Osteoblast (primary cell): ENCODE results near the gene APH1A. TPM values are rescaled to one million over a fixed set of nuclear protein-coding genes. Genes with fewer than 3 reads are reported as not detected.

Source experiments
- DNase-seq: peaks from one replicate; pipeline ENCODE4 v3.0.0; 2011; ENCODE audit warnings: low spot score, mixed read lengths; ENCODE audit not compliant: insufficient read length; ENCODE audit errors: missing footprints
- H2AFZ ChIP-seq: 2 replicates; pipeline ENCODE4 v1.6.0; 2011; ENCODE audit warnings: mild to moderate bottlenecking, low read length
- H3K27ac ChIP-seq: 2 replicates; pipeline ENCODE4 v1.5.1; 2011; ENCODE audit warnings: mild to moderate bottlenecking, low read depth, low read length, moderate library complexity
- H3K27me3 ChIP-seq: 2 replicates; pipeline ENCODE4 v1.6.0; 2012; ENCODE audit warnings: mild to moderate bottlenecking, control low read depth, inconsistent platforms, low read length, moderate library complexity; ENCODE audit not compliant: insufficient read depth
- H3K36me3 ChIP-seq: 2 replicates; pipeline ENCODE4 v1.5.1; 2011; ENCODE audit warnings: mild to moderate bottlenecking, low read length, control low read depth, moderate library complexity; ENCODE audit not compliant: insufficient read depth
- H3K4me1 ChIP-seq: 2 replicates; pipeline ENCODE4 v1.5.1; 2011; ENCODE audit warnings: mild to moderate bottlenecking, low read length, control low read depth, moderate library complexity; ENCODE audit not compliant: insufficient read depth
- H3K4me2 ChIP-seq: 2 replicates; pipeline ENCODE4 v1.6.0; 2011; ENCODE audit warnings: mild to moderate bottlenecking, low read length; ENCODE audit not compliant: insufficient read depth
- H3K4me3 ChIP-seq: fragments of 200-600 bp; sonication (generic); 3 replicates; pipeline ENCODE4 v1.5.1; 2012; ENCODE audit warnings: mild to moderate bottlenecking, low read length, inconsistent platforms; ENCODE audit not compliant: insufficient read depth
- H3K79me2 ChIP-seq: 2 replicates; pipeline ENCODE4 v1.6.0; 2012; ENCODE audit warnings: mild to moderate bottlenecking, low read length, control low read depth, inconsistent platforms; ENCODE audit not compliant: insufficient read depth
- H3K9me3 ChIP-seq: 2 replicates; pipeline ENCODE4 v1.5.1; 2011; ENCODE audit warnings: low read depth, low read length, control low read depth
- H4K20me1 ChIP-seq: 2 replicates; pipeline ENCODE4 v1.6.0; 2012; ENCODE audit warnings: mild to moderate bottlenecking, low read length, control low read depth; ENCODE audit not compliant: insufficient read depth
- total RNA-seq: library from RNA; depleted of rRNA; stranded (reverse); fragments of >200 nt; gene quantifications from 2 replicates; pipeline ENCODE4 v1.2.3, GENCODE V29; 2012
- TF ChIP-seq, protein P1 (sequence below): IDR thresholded peaks from 2 replicates; pipeline ENCODE4 v1.5.1; 2011; ENCODE audit warnings: mild to moderate bottlenecking, low read depth, low read length, moderate library complexity; ENCODE audit errors: extremely low read depth

Gene APH1A
- total RNA-seq, 1 donor = 118 TPM

- peak overlapping the region; percentile 99 for H3K4me2 ChIP-seq
- H3K27ac ChIP-seq = peak overlapping the region; percentile 60
- peak; percentile 85 for DNase-seq
- peaks cover 16% of the 10 kb centered on the region for H3K4me1 ChIP-seq
- peaks cover 34% of the 10 kb centered on the region for H3K79me2 ChIP-seq
- peak overlapping the region; percentile 96 for H2AFZ ChIP-seq
- H4K20me1 ChIP-seq = no peaks in the 10 kb centered on the region
- H3K4me3 ChIP-seq = peak overlapping the region; percentile 72
- H3K9me3 ChIP-seq = no peaks in the 10 kb centered on the region
- no peaks in the 10 kb centered on the region for H3K36me3 ChIP-seq
- H3K27me3 ChIP-seq = no peaks in the 10 kb centered on the region
- TF ChIP-seq, protein P1, sequence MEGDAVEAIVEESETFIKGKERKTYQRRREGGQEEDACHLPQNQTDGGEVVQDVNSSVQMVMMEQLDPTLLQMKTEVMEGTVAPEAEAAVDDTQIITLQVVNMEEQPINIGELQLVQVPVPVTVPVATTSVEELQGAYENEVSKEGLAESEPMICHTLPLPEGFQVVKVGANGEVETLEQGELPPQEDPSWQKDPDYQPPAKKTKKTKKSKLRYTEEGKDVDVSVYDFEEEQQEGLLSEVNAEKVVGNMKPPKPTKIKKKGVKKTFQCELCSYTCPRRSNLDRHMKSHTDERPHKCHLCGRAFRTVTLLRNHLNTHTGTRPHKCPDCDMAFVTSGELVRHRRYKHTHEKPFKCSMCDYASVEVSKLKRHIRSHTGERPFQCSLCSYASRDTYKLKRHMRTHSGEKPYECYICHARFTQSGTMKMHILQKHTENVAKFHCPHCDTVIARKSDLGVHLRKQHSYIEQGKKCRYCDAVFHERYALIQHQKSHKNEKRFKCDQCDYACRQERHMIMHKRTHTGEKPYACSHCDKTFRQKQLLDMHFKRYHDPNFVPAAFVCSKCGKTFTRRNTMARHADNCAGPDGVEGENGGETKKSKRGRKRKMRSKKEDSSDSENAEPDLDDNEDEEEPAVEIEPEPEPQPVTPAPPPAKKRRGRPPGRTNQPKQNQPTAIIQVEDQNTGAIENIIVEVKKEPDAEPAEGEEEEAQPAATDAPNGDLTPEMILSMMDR = no peak
These were observed 32.2 kb downstream of the APH1A start for GRCh38 chr1:150236614-150237100.

- peaks cover 3% of the 10 kb centered on the region for H3K36me3 ChIP-seq
- TF ChIP-seq, protein P1 = no peak
These were observed 32.8 kb downstream of the APH1A start, which contains the start of gene ANP32E for GRCh38 chr1:150235852-150236613. Gene ANP32E, minus strand, starts transcription at chr1:150236112. Its CDS starts 326 bp downstream, at chr1:150235786.

DNA sequence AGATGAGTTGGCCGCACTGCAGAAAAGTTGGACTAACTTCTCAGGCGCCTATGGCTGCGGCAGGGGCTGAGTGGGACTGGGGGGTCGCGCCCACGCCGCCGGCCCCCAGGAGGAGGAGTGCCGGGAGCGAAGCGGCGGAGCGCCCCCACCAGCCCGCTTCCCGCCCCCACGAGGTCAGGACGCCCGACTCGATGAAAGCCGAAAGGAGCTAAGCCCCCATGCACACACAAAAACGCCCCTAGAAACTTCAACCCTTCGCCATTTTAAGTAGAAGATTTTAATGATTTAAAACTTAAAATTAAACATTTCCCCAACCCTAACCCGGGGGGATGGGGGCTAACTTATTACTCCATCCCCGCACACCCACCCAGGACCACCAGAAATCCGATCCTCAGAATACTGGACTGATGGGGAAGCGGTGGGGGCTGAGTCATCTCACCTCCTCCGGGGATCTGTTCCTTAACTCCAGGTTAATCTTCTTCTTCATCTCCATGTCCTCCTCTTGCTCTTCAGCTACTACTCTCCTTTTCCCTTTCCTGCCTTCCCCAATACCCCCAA lies 33.4 kb downstream of the APH1A start:
- Histone ChIP-seq H3K27ac (peak overlapping the region; percentile 60), H3K27me3 (no peaks in the 10 kb centered on the region), H3K9me3 (no peaks in the 10 kb centered on the region), H3K4me1 (peaks cover 16% of the 10 kb centered on the region), H4K20me1 (no peaks in the 10 kb centered on the region), H3K79me2 (peaks cover 43% of the 10 kb centered on the region), H2AFZ (peak overlapping the region; percentile 87), H3K36me3 (peaks cover 5% of the 10 kb centered on the region), H3K4me2 (peak overlapping the region; percentile 99), H3K4me3 (peak overlapping the region; percentile 72)
- DNase-seq = peak; percentile 91
- TF ChIP-seq, protein P1 = no peak

More at GRCh38 chr1:150235852-150236613, 32.8 kb downstream of the APH1A start, which contains the start of gene ANP32E:
- no peaks in the 10 kb centered on the region for H4K20me1 ChIP-seq
- H3K9me3 ChIP-seq = no peaks in the 10 kb centered on the region
- H3K27me3 ChIP-seq = no peaks in the 10 kb centered on the region
- peak within 1 kb of the TSS; percentile 99 for H3K4me2 ChIP-seq
- peak; percentile 97 for DNase-seq
- peak within 1 kb of the TSS; percentile 60 for H3K27ac ChIP-seq
- H3K4me3 ChIP-seq = peak within 1 kb of the TSS; percentile 72
- H3K79me2 ChIP-seq = peaks cover 40% of the 10 kb centered on the region
- H3K4me1 ChIP-seq = peaks cover 16% of the 10 kb centered on the region
- peak within 1 kb of the TSS; percentile 96 for H2AFZ ChIP-seq
